ENCODE data around the gene CYB5R3.

Gene CYB5R3

GRCh38 chr22:42645938-42646568 lies 3.1 kb downstream of the CYB5R3 start:
- no peak for DNase-seq (ENCODE audit: low read depth, low spot score)

- no peak for DNase-seq (ENCODE audit: low read depth, low spot score)
These were observed 3.8 kb downstream of the CYB5R3 start for GRCh38 chr22:42645341-42645937.

- no peak for DNase-seq (ENCODE audit: low read depth, low spot score)
These were observed 4.5 kb downstream of the CYB5R3 start for GRCh38 chr22:42644422-42645340.

- DNase-seq (ENCODE audit: low read depth, low spot score), result no peak
These were observed 5.4 kb downstream of the CYB5R3 start for GRCh38 chr22:42643634-42644421.

- no peak for DNase-seq (ENCODE audit: low read depth, low spot score)
These were observed 6.2 kb downstream of the CYB5R3 start for GRCh38 chr22:42642806-42643633.

- no peak for DNase-seq (ENCODE audit: low read depth, low spot score)
These were observed 7.3 kb downstream of the CYB5R3 start for GRCh38 chr22:42641801-42642413.

GRCh38 chr22:42639541-42640241 lies 9.5 kb downstream of the CYB5R3 start:
- no peak for DNase-seq (ENCODE audit: low read depth, low spot score)

GRCh38 chr22:42637555-42637954 lies 11.6 kb downstream of the CYB5R3 start:
- no peak for DNase-seq (ENCODE audit: low read depth, low spot score)

GRCh38 chr22:42636506-42636905 lies 12.7 kb downstream of the CYB5R3 start:
- DNase-seq (ENCODE audit: low read depth, low spot score), result no peak

GRCh38 chr22:42635531-42635930 lies 13.7 kb downstream of the CYB5R3 start:
- no peak for DNase-seq (ENCODE audit: low read depth, low spot score)

GRCh38 chr22:42633013-42633412 lies 16.2 kb downstream of the CYB5R3 start:
- DNase-seq (ENCODE audit: low read depth, low spot score), result no peak

- no peak for DNase-seq (ENCODE audit: low read depth, low spot score)
These were observed 17.1 kb downstream of the CYB5R3 start for GRCh38 chr22:42632096-42632495.

- no peak for DNase-seq (ENCODE audit: low read depth, low spot score)
These were observed 18.1 kb downstream of the CYB5R3 start for GRCh38 chr22:42630901-42631602.

GRCh38 chr22:42630211-42630610 lies 19.0 kb downstream of the CYB5R3 start:
- DNase-seq (ENCODE audit: low read depth, low spot score), result no peak

- DNase-seq (ENCODE audit: low read depth, low spot score), result no peak
These were observed 21.2 kb downstream of the CYB5R3 start for GRCh38 chr22:42627981-42628380.

- DNase-seq (ENCODE audit: low read depth, low spot score), result no peak
These were observed 22.1 kb downstream of the CYB5R3 start for GRCh38 chr22:42626951-42627625.

GRCh38 chr22:42626431-42626830 lies 22.8 kb downstream of the CYB5R3 start:
- DNase-seq (ENCODE audit: low read depth, low spot score), result no peak

GRCh38 chr22:42625416-42625815 lies 23.8 kb downstream of the CYB5R3 start:
- no peak for DNase-seq (ENCODE audit: low read depth, low spot score)

All from brain pericyte (primary cell).